IMR-90 (cell line): ENCODE measurements around the gene PRR19.

Source experiments
- FOS ChIP-seq: fragments of 150-350 bp; IDR thresholded peaks from 2 replicates; pipeline ENCODE4 v1.6.1; 2016; ENCODE audit warnings: low read depth, low read length
- NFE2L2 ChIP-seq: fragments of 150-350 bp; IDR thresholded peaks from 2 replicates; pipeline ENCODE4 v1.6.1; 2016; ENCODE audit warnings: low read depth, mild to moderate bottlenecking, low read length
- POLR2A ChIP-seq: IDR thresholded peaks from 2 replicates; pipeline ENCODE4 v1.6.1; 2012; ENCODE audit warnings: mild to moderate bottlenecking, low read depth, low read length
- SMC3 ChIP-seq: fragments of 150-350 bp; IDR thresholded peaks from 2 replicates; pipeline ENCODE4 v1.6.1; 2016; ENCODE audit warnings: low read depth, mild to moderate bottlenecking, antibody characterized with exemption, low read length, moderate library complexity
- TF ChIP-seq, protein P1 (sequence below): fragments of 150-350 bp; IDR thresholded peaks from 2 replicates; pipeline ENCODE4 v1.6.1; 2016; ENCODE audit warnings: low read depth, mild to moderate bottlenecking, low read length, moderate library complexity, borderline replicate concordance
- TF ChIP-seq, protein P2 (sequence below): conservative IDR thresholded peaks from 2 replicates; pipeline ENCODE4 v1.5.1; 2012; ENCODE audit warnings: mild to moderate bottlenecking, low read depth, low read length, improper control_type of control experiment

DNA sequence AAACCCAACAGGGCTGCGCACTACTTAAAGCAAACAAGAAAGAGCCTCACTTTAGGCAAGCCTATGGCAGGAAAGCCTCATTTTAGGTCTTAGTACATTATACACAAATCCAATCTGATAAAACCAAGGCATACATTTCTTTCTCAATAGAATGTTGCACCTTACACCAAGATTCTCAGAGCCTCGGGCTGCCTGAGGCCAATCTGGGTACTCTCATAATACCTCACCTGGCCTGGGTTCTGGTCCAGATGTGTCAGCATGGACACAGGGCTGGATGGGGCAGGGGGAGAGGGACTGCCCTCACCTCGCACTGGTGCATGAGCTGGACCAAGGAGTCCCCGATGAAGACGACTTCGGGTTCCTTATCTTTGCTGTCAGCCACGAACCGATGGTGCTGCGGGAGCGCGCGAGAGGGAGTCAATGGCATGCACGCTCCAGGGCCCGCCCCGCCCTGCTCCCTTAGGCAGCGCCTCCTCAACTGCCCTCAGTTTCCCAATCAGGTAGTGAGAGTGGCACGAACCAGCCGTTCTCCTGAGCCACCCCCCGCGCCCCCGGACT is at the start of gene PRR19:
- TF ChIP-seq, protein P1, sequence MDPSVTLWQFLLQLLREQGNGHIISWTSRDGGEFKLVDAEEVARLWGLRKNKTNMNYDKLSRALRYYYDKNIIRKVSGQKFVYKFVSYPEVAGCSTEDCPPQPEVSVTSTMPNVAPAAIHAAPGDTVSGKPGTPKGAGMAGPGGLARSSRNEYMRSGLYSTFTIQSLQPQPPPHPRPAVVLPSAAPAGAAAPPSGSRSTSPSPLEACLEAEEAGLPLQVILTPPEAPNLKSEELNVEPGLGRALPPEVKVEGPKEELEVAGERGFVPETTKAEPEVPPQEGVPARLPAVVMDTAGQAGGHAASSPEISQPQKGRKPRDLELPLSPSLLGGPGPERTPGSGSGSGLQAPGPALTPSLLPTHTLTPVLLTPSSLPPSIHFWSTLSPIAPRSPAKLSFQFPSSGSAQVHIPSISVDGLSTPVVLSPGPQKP, result no peak
- TF ChIP-seq, protein P2, sequence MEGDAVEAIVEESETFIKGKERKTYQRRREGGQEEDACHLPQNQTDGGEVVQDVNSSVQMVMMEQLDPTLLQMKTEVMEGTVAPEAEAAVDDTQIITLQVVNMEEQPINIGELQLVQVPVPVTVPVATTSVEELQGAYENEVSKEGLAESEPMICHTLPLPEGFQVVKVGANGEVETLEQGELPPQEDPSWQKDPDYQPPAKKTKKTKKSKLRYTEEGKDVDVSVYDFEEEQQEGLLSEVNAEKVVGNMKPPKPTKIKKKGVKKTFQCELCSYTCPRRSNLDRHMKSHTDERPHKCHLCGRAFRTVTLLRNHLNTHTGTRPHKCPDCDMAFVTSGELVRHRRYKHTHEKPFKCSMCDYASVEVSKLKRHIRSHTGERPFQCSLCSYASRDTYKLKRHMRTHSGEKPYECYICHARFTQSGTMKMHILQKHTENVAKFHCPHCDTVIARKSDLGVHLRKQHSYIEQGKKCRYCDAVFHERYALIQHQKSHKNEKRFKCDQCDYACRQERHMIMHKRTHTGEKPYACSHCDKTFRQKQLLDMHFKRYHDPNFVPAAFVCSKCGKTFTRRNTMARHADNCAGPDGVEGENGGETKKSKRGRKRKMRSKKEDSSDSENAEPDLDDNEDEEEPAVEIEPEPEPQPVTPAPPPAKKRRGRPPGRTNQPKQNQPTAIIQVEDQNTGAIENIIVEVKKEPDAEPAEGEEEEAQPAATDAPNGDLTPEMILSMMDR, result no peak
- no peak for TF ChIP-seq NFE2L2
- no peak for TF ChIP-seq POLR2A
- TF ChIP-seq FOS, result no peak
- TF ChIP-seq SMC3, result no peak
